K562 (cell line): ENCODE measurements around the gene MMP2. TPM values are rescaled to one million over a fixed set of nuclear protein-coding genes. Genes with fewer than 3 reads are reported as not detected.

Source experiments
- ATAC-seq: fragments of 200-7000 bp; cut with Tn5 transposase; 3 replicates; pipeline ENCODE4 v1.9.1; 2020; ENCODE audit warnings: moderate library complexity
- BruUV-seq: library from RNA; stranded (reverse); fragments of 400-500 nt; replicated peaks from 2 replicates; lab custom pipeline; 2021; lab: Mats Ljungman, UMichigan
- CTCF ChIA-PET: fragments of 300-600 bp; formaldehyde crosslinking; extraction: SDS; loops from one replicate; lab custom pipeline; 2021; ENCODE audit warnings: low intra/inter-chr PET ratio; lab: Yijun Ruan, JAX
- POLR2A ChIA-PET: fragments of 300-600, 350-650 bp; sonication (Branson Sonifier 250); formaldehyde crosslinking; extraction: SDS; loops from one replicate; lab custom pipeline; 2021; ENCODE audit warnings: antibody characterized with exemption, inconsistent platforms; lab: Yijun Ruan, JAX
- DNase-seq, 4 experiments: peaks; one replicate each; pipeline versions ENCODE4 v3.0.0 to v3.0.0-alpha.2; 2011 to 2018; ENCODE audit warnings: low spot score in 3 of 4, mixed read lengths in 3 of 4; ENCODE audit errors: extremely low read depth in 1 of 4
- FAIRE-seq: peaks from 2 replicates; lab custom pipeline; 2011; peaks lifted over from hg19 to GRCh38; lab: Jason Lieb, UNC
- H2AFZ ChIP-seq: 2 replicates; pipeline ENCODE4 v1.6.0; 2011; ENCODE audit warnings: low read depth, low read length, control low read depth, inconsistent platforms
- H3K27ac ChIP-seq: fragments of 200-600 bp; 3 replicates; pipeline ENCODE4 v1.8.0; 2011; ENCODE audit warnings: low read depth, mild to moderate bottlenecking, control low read depth, inconsistent platforms, low read length, moderate library complexity, mixed read lengths; ENCODE audit errors: extremely low read depth
- H3K27me3 ChIP-seq, 2 experiments: fragments of 300-600 bp in 1 of 2; 2 replicates in 1 of 2; 3 replicates in 1 of 2; pipeline versions ENCODE4 v1.6.0 to v1.8.0; 2011; ENCODE audit warnings: inconsistent platforms in 2 of 2, low read length in 2 of 2, mild to moderate bottlenecking in 1 of 2, mixed read lengths in 1 of 2, moderate library complexity in 1 of 2; ENCODE audit not compliant: control insufficient read depth in 2 of 2, insufficient read depth in 2 of 2
- H3K36me3 ChIP-seq: fragments of 300-600 bp; 3 replicates; pipeline ENCODE4 v1.8.0; 2011; ENCODE audit warnings: mild to moderate bottlenecking, low read length, inconsistent platforms; ENCODE audit not compliant: control insufficient read depth, insufficient read depth
- H3K4me1 ChIP-seq, 2 experiments: fragments of 200-600 bp in 1 of 2; replicated peaks in 1 of 2; 2 replicates in 1 of 2; 3 replicates in 1 of 2; pipeline versions ENCODE4 v1.5.1 to v1.8.0; 2011; ENCODE audit warnings: inconsistent platforms in 2 of 2, low read length in 2 of 2, mild to moderate bottlenecking in 1 of 2, mixed read lengths in 1 of 2, moderate library complexity in 1 of 2; ENCODE audit not compliant: control insufficient read depth in 2 of 2, insufficient read depth in 2 of 2
- H3K4me2 ChIP-seq: 2 replicates; pipeline ENCODE4 v1.6.1; 2011; ENCODE audit warnings: low read length, control low read depth, inconsistent platforms, mixed read lengths; ENCODE audit not compliant: insufficient read depth
- H3K4me3 ChIP-seq: fragments of 200-600 bp; sonication (generic), shearing (Covaris generic); 2 replicates; pipeline ENCODE4 v1.5.1; 2016; ENCODE audit warnings: control low read depth, inconsistent platforms
- H3K79me2 ChIP-seq: fragments of 200-600 bp; 3 replicates; pipeline ENCODE4 v1.8.0; 2011; ENCODE audit warnings: low read length, inconsistent platforms; ENCODE audit not compliant: control insufficient read depth, insufficient read depth
- H3K9ac ChIP-seq, 2 experiments: 2 replicates each; pipeline versions ENCODE4 v1.6.0 to v1.6.1; 2011; ENCODE audit warnings: low read depth in 2 of 2, low read length in 2 of 2, control low read depth in 1 of 2, inconsistent platforms in 1 of 2, mild to moderate bottlenecking in 1 of 2, mixed read lengths in 1 of 2; ENCODE audit not compliant: insufficient read depth in 1 of 2
- H3K9me1 ChIP-seq: one replicate; pipeline ENCODE4 v1.6.0; 2011; ENCODE audit warnings: inconsistent platforms, mild to moderate bottlenecking, low read length, moderate library complexity; ENCODE audit not compliant: control insufficient read depth, insufficient read depth
- H3K9me3 ChIP-seq: replicated peaks from 2 replicates; pipeline ENCODE4 v1.5.1; 2011; ENCODE audit warnings: low read depth, low read length, inconsistent platforms; ENCODE audit not compliant: control insufficient read depth, insufficient read depth
- H4K20me1 ChIP-seq: replicated peaks from 2 replicates; pipeline ENCODE4 v1.6.1; 2011; ENCODE audit warnings: low read length, inconsistent platforms, mixed read lengths; ENCODE audit not compliant: control insufficient read depth, insufficient read depth
- JUNB ChIP-seq: fragments of 450-650 bp; formaldehyde crosslinking; conservative IDR thresholded peaks from 2 replicates; pipeline ENCODE4 v1.4.0; 2020; ENCODE audit warnings: mild to moderate bottlenecking
- PKNOX1 ChIP-seq: fragments of 450-650 bp; IDR thresholded peaks from 2 replicates; pipeline ENCODE4 v1.6.1; 2016
- SMARCE1 ChIP-seq: fragments of 450-650 bp; IDR thresholded peaks from 2 replicates; pipeline ENCODE4 v1.7.1; 2016; ENCODE audit warnings: mild to moderate bottlenecking
- U2AF1 ChIP-seq: fragments of 200-400 bp; formaldehyde crosslinking; optimal IDR thresholded peaks from 2 replicates; pipeline ENCODE3; 2017; ENCODE audit warnings: mild to moderate bottlenecking, low read depth, low read length, moderate library complexity
- UBTF ChIP-seq, 2 experiments: IDR thresholded peaks; 2 replicates each; pipeline ENCODE4 v1.6.1; 2012; ENCODE audit warnings: improper control_type of control experiment in 2 of 2, low read depth in 2 of 2, low read length in 2 of 2, borderline replicate concordance in 1 of 2
- ZBTB11 ChIP-seq, 3 experiments: fragments of 200-800 bp in 1 of 3; fragments of 250-450 bp in 1 of 3; fragments of 450-650 bp in 1 of 3; sonication (Bioruptor Pico) in 1 of 3; sonication (Bioruptor generic) in 1 of 3; formaldehyde crosslinking in 1 of 3; IDR thresholded peaks; 2 replicates each; pipeline versions ENCODE4 v1.6.1 to v1.8.0; 2016 to 2022; ENCODE audit warnings: mild to moderate bottlenecking in 2 of 3, missing genetic modification characterization in 2 of 3, missing compliant biosample characterization in 1 of 3, moderate library complexity in 1 of 3
- WGBS: fragments of 100-300 bp; shearing (Covaris generic); methylation state at CpG from one replicate; pipeline ENCODE4 v1.1.6; 2016; ENCODE audit warnings: low coverage, mixed read lengths; ENCODE audit not compliant: insufficient coverage; ENCODE audit errors: missing lambda C conversion rate; 5-methylcytosine and 5-hydroxymethylcytosine counted together
- in situ Hi-C: fragments of 300-500 bp; cut with MboI; formaldehyde crosslinking; loops from 4 replicates; pipeline ENCODE4 v1.15.0; 2018; ENCODE audit warnings: inconsistent platforms, mixed read lengths
- intact Hi-C: fragments of 100-400 bp; cut with micrococcal nuclease; formaldehyde crosslinking; loops from 2 replicates; pipeline ENCODE4 v1.14.2; 2022
- polyA plus RNA-seq, 8 experiments: library from polyadenylated mRNA; depleted of rRNA in 4 of 8; stranded (reverse) in 5 of 8; unstranded in 3 of 8; fragments of >200 nt; fragmentation: Nextera tagmentation in 2 of 8; fragmentation: Illumina TruSeq in 1 of 8; extraction: Ambion mirVana in 2 of 8; extraction: Trizol in 1 of 8; gene quantifications; 2 replicates each; pipeline versions ENCODE4 v1.2.1 to v1.2.3, GENCODE V29; 2011 to 2014; ENCODE audit warnings: inconsistent platforms in 1 of 8, missing spikeins in 1 of 8
- total RNA-seq, 7 experiments: library from RNA; depleted of rRNA in 6 of 7; stranded (reverse); fragments of >200 nt in 6 of 7; fragmentation: Illumina TruSeq in 2 of 7; extraction: Trizol in 2 of 7; gene quantifications; 2 replicates each; pipeline versions ENCODE4 v1.2.1 to v1.2.3, GENCODE V29; 2011 to 2021; ENCODE audit warnings: low replicate concordance in 1 of 7

The MMP2 gene
- total and polyA plus RNA-seq, 9 of the 15 experiments (the other 6 are each of a cell fraction or from before 2014, with no cell fraction given) = 0.05 to 0.53 TPM; not detected in 7

- ChIA-PET POLR2A (no interaction called here), CTCF (interaction anchor here (7.2 kb wide), 1 partner anchor 241 kb away, joined by 139 read pairs; no protein-coding TSS in a partner anchor)
- no peak for ATAC-seq
- H3K4me3 ChIP-seq = no peak overlapping the region
- no peak overlapping the region for H3K27ac ChIP-seq
- no peak overlapping the region for H3K9ac ChIP-seq
- no peaks in the 10 kb centered on the region for H3K4me1 ChIP-seq
- TF ChIP-seq JUNB (CRISPR knock-in tag) = no peak
- TF ChIP-seq U2AF1 = no peak
- TF ChIP-seq SMARCE1 = no peak
- no peaks in the 10 kb centered on the region for H3K9me1 ChIP-seq
- peaks cover 9 to 28% of the 10 kb centered on the region in 2 experiments; a peak in 4 of 5 replicates for H3K27me3 ChIP-seq
- H3K9me3 ChIP-seq = no peaks in the 10 kb centered on the region
- no peaks in the 10 kb centered on the region; the same call in 1 of the 2 replicates for H4K20me1 ChIP-seq
- no peaks in the 10 kb centered on the region for H3K79me2 ChIP-seq
- FAIRE-seq = no peak
- no peaks in the 10 kb centered on the region for H3K36me3 ChIP-seq
- no peak overlapping the region for H3K4me2 ChIP-seq
- no TSS peak for BruUV-seq
- 0% methylated on average over 5 of the region's 6 CpGs for WGBS
- intact Hi-C loops = loop anchor here (10.0 kb wide), 1 partner anchor 483 kb away; no protein-coding TSS in a partner anchor
- H2AFZ ChIP-seq = no peak overlapping the region
- DNase-seq = no peak
- in situ Hi-C loops = loop anchor here (10.0 kb wide), 1 partner anchor 863 kb away; no protein-coding TSS in a partner anchor
Measured at GRCh38 chr16:55462241-55462640, 16.8 kb upstream of the MMP2 start.

- 2% methylated on average over 4 of the region's 4 CpGs for WGBS
- no peak overlapping the region for H3K27ac ChIP-seq
- no peaks in the 10 kb centered on the region; the same call in 1 of the 2 replicates for H4K20me1 ChIP-seq
- H3K9ac ChIP-seq = no peak overlapping the region
- H3K4me2 ChIP-seq = no peak overlapping the region
- intact Hi-C loops (loop anchor here (2.0 to 10.0 kb wide), 2 partner anchors 480 to 854 kb away; no protein-coding TSS in a partner anchor), in situ Hi-C loops (loop anchor here (10.0 kb wide), 1 partner anchor 860 kb away; no protein-coding TSS in a partner anchor)
- no peaks in the 10 kb centered on the region for H3K36me3 ChIP-seq
- CTCF ChIA-PET = interaction anchor here (0.6 to 7.2 kb wide), 11 partner anchors 31 to 854 kb away, joined by 3 to 139 read pairs (median 7); no protein-coding TSS in a partner anchor
- H3K4me1 ChIP-seq = no peaks in the 10 kb centered on the region
- POLR2A ChIA-PET = interaction anchor here (1.2 kb wide), 1 partner anchor 78 kb away, joined by 3 read pairs; no protein-coding TSS in a partner anchor
- H3K27me3 ChIP-seq = peaks cover 8 to 24% of the 10 kb centered on the region in 2 experiments; a peak in 3 of 5 replicates
- DNase-seq (no peak), FAIRE-seq (no peak), ATAC-seq (no peak)
- BruUV-seq = no TSS peak
- H3K4me3 ChIP-seq = no peak overlapping the region
- H2AFZ ChIP-seq = no peak overlapping the region
- no peaks in the 10 kb centered on the region for H3K9me3 ChIP-seq
- H3K79me2 ChIP-seq = no peaks in the 10 kb centered on the region
- no peaks in the 10 kb centered on the region for H3K9me1 ChIP-seq
- peak; percentile 89 for TF ChIP-seq PKNOX1
- TF ChIP-seq ZBTB11 (CRISPR knock-in tag; IDR thresholded peaks at IDR 0.05) = no peak
- no peak for TF ChIP-seq UBTF (IDR thresholded peaks at IDR 0.05; ENCODE audit: borderline replicate concordance in 1 of 2, low read depth in 2 of 2, low read length in 2 of 2)
Measured at GRCh38 chr16:55464375-55464774, 14.6 kb upstream of the MMP2 start.
